ENCODE data around the gene SLC16A4.
"Not testable (repeated sequence)": the region's sequence is repeated elsewhere in the genome, so short reads cannot be mapped to it uniquely, and the experiment has no call there.

The SLC16A4 gene

DNA sequence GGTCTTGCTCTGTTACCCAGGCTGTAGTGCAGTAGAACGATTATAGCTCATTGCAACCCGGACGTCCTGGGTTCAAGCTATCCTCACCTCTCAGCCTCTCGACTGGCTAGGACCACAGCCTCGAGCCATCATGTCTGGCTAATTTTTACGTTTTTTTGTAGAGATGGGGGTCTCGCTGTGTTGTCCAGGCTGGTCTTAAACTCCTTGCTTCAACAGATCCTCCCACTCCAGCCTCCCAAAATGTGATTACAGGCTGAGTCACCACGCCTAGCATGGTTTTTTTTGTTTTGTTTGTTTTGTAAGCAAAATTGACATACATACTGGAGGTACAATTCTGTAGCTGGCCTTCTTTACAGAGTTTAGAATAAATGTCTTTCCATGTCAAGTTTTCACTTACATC, 17.7 kb upstream of the SLC16A4 start:
- no peak for DNase-seq

DNA sequence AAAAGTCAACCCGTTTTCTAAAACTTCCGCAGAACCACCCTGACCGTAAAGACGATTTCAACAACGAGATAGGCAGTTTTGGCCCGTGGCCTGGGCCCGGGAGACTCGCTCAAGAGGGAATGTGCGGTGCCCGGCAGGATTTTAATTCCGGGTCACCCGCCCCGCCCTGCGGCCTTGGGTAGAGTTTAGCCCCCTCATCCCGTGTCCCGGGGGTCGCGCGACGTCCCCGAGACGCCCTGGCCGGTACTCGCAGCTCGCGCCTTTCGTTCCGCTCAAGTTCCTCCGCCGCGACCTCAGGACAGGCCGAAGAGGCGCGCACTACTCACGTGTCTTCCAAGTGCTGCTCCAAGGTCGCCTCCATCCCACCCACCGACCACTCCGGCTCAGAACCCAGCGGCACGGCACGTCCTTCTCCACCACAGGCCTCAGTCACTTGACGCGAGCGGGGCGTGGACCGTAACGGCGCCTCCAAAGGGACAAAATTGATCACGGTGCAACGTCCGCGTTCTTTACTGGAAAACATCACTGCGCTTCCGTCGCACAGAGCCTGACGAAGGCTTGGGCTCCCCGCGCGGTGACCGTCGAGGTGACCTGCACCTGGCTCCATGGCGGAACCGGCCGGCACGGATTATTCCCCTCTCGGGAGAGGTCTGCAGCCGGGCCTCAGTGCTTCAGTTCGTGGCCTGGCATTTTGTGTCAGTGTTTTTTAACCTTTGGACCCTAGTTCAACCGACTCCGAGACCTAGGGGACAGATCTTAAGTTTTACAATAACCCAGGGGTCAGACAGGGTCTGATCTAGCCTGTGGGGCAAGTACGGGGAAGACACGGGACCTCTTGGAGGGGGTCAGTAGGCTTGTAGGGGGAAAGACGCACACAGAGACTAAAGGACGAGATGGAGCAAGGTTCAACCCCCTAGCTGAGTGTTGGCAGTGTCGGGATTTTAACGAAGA, 16.7 kb upstream of the SLC16A4 start, which contains the start of gene LAMTOR5:
Gene LAMTOR5 (minus strand): TSS at position 435 of the 951 bp plus-strand sequence. CDS start 74 bp downstream, at position 361.
- DNase-seq = peak; percentile 90

DNA sequence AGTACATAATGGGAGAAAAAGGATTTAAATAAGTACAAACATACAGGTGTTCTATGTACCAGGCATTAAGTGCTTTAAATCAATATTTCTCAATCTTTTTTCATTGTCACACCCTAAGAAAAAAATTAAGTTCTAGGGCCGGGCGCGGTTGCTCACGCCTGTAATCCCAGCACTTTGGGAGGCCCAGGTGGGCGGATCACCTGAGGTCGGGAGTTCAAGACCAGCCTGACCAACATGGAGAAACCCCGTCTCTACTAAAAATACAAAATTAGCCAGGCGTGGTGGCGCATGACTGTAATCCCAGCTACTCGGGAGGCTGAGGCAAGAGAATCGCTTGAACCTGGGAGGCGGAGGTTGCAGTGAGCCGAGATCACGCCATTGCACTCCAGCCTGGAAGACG, 15.6 kb upstream of the SLC16A4 start:
- not testable (repeated sequence) for DNase-seq

DNA sequence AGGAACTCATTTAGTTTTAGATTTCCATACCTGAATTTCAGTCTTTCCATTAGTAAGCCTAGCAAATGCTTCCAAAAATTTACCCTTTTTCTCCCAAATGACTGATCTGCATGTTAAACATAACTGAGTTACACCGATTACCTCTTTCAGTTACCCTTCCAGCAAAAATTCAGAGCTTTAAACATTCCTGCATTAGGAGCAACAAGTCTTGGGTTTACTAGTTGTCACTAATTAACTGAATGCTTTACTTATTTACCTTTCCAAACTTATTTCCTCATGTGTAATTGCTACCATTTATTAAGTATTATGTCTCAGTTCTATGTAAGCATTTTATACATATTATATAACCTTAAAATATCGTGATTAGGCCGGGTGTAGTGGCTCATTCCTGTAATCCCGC, 13.6 kb upstream of the SLC16A4 start:
- DNase-seq = no peak

DNA sequence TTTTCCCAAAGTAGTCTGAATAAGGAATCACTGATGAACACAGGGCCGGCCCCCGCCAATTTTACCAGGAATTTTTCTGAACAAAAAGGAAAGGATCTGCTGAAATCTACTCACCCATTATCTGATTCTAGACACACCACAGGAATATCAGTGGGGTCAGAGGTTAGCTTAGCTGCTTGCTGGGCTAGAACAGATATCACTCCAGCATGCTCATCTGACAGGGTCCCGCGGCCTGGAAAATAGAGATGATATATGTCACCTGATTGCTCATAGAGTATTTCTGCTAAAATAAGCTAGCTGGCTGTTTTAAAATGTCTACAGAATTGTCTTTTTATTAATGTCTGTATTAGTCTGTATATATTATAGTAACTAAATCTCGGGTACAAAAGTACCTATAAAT, 13.0 kb upstream of the SLC16A4 start:
- no peak for DNase-seq

DNA sequence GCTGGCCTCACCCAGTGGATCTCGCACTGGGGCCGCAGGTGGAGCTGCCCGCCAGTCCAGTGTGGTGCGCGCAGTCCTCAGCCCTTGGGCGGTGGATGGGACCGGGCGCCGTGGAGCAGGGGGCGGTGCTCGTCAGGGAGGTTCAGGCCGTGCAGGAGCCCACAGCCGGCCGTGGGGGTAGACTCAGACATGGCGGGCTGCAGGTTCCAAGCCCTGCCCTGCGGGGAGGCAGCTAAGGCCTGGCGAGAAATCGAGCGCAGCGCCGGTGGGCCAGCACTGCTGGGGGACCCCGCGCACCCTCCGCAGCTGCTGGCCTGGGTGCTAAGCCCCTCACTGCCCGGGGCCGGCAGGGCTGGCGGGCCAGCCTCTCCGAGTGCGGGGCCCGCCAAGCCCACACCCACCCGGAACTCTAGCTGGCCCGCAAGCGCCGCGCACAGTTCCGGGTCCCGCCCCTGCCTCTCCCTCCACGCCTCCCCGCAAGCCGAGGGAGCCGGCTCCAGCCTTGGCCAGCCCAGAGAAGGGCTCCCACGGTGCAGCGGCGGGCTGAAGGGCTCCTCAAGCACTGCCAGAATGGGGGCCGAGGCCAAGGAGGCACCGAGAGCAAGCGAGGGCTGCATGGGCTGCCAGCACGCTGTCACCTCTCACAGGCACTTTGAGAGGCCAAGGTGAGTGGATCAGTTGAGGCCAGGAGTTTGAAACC, 5.6 kb upstream of the SLC16A4 start:
- not testable (repeated sequence) for DNase-seq

DNA sequence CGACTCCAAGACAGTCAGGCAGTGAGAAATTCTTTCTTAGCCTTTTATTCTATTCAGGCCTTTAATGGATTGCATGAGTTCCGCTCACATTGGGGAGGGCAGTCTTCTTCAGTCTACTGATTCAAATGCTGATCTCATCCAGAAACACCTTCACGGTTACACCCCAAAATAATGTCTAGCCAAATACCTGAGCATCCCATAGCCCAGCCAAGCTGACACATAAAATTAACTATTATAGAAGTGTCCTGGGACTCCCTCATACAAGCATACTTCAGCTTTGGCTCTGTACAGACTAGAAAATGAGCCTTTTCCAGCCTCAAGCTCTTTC, 3.6 kb upstream of the SLC16A4 start:
- DNase-seq = no peak

DNA sequence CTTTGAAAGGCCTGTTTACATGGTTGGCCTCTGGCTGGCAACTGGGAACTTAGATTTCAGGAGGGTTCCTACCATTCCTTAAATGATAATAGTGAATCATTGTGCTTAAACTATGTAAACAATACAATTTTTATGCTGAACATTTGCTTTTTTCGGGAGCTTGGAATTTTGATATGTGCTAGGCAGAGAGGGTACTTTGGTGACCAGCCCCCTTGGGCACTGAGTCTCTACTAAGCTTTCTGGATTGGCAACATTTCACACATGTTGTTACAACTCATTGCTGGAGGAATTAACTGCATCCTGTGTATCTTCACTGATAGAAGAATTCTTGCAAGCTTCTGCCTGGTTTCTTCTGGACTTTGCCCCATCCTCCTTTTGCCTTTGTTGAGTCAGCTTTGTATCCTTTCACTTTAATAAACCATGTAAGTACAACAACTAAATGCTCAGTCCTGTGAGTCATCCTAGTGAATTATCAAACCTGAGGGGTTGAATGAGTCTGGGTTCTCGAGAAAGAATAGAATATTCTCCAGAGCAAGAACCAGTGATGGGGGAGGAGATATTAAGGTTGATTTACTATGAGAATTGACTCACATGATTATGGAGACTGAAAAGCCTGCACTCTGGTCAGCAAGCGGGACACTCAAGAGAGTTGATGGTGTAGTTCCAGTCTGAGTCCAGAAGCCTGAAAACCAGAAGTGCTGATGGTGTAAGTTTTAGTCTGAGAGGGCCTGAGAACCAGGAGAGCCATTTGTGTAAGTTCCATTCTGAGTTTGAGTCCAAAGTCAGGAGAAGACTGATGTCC, 3.1 kb upstream of the SLC16A4 start:
- DNase-seq = no peak

DNA sequence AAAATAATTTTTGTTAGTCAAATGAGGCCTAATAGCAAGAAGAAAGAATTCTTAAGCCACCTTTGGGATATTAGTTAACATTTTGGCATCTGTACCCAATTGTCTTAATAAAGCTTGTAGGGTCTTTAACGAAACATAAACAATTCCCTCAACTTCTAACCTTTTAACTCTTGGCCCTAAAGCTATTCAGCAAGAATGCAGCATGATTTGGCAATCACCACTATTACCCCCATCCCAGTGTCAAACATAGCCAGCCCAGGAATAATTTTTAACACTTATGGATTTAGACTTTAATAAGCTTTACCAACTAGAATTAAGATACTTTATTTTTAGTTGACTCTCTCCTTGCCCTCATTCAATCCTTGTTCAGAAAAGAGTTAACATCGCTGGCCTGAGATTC, 2.5 kb upstream of the SLC16A4 start:
- DNase-seq = no peak

DNA sequence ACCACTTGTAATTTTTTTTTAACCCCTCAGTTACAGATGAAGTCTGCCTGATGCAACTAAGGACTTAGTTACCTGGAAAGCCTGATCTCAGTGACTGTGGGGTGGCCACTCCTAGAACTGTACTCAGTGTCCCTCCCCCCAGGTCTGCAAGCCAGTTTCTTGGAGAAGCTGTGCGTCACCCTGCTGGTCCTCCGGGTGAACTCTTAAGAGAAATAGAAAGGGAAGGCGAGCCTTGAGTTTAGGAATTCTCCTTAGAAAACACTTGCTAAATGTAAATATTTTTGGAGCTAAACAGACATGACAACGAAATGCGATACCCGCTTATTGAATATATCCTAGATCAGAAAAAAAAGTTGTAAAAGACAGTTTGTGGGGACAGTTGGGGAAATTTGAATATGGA, 730 bp downstream of the SLC16A4 start:
- no peak for DNase-seq

DNA sequence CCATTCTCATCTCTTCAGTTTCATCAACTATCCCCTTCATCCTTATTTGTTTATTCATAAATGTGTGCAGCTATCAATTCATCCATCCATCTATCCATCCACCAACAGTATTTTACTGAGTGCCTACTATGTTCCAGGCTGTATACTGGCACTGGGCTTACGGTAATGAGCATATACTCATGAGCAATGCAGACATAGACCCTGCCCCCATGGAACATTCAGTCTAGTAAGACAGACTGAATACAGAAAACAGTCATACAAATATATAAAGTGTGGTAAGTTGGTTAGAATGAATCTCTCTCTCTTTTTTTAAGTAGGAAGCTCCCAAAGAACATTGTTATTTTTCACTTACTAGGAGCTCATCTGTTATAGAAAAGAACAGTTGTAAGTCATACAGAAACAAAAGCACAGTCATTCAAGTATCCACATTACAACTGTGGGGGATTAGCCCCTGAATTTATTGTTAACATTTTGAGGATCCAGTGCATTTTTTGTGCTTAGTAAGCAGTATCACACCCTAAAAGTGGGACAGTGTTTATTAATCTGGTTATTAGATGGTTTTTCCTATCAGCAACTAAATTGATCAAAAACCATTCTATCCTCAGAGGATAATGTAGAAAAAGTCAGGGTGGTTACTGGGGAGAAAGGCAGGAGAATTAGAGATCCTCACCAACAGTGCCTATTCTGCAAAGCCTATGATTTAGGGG, 3.6 kb downstream of the SLC16A4 start:
- DNase-seq = no peak

DNA sequence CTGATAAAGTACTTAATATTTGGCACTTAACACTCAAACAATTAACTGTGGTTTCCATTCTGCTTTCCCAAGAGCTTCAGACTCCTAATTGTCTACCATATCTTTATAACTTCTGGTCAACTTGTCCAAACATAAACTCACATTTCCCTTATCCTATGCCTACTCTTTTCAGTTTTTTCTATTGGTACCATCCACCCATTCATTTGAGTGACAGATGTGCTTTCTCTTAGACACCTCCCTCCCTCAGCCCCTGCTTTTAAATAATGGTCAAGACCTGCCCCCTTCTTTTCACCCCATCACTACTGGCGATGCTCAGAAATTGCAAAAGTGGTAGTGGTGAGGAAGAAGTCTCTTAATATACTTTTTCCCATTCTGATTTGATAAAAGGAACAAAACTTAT, 5.5 kb downstream of the SLC16A4 start:
- DNase-seq = no peak

DNA sequence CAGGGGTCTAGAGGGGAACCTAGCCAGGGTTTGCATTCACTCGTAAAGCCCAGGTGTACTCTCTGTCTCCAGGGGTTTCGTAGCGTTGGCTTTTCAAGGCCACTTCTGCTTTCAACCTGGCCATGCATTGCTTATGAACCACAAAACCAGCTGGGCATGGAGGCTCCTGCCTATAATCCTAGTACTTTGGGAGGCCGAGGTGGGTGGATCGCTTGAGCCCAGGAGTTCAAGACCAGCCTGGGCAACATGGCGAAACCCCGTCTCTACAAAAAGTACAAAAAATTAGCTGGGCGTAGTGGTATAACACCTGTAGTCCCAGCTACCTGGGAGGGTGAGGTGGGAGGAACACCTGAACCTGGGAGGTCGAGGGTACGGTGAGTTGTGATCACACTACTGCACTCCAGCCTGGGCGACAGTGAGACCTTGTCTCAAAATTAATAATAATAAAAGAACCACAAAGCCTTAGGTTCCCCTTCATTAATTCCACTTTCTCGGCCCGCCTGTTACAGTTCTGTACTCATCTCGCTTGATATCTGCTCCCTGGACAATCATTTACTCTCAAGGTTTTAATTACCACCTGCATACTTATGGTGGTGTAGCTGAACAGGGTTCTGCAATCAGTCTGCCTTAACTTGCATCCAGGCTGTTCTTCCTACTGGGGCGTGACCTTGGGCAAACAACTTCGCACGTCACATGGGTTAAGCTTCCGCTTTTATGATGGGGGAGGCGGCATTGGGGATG, 6.1 kb downstream of the SLC16A4 start:
- DNase-seq = no peak

DNA sequence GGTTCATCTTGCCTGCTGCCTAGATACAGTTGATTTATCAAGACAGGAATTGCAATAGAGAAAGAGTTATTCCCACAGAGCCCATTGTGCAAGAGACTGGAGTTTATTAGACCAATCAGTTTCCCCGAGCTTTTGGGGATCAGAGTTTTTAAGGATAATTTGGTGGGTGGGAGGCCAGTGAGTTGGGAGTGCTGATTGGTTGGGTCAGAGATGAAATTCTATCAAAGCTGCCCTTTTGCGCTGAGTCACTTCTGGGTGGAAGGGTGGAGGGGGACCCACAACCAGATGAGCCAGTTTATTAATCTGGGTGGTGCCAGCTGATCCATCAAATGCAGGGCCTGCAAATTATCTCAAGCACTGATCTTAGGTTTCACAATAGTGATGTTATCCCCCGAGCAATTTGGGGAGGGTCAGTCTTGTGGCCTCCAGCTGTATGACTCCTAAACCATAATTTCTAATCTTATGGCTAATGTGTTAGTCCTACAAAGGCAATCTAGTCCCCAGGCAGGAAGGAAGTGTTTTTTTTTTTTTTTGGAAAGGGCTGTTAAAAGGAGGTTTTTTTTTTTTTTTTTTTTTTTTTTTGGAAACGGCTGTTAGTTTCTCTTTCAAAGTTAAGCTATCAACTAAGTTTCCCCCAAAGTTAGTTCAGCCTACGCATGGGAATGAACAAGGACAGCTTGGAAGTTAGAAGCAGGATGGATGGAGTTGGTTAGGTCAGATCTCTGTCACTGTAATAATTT, 7.4 kb downstream of the SLC16A4 start:
- no peak for DNase-seq

DNA sequence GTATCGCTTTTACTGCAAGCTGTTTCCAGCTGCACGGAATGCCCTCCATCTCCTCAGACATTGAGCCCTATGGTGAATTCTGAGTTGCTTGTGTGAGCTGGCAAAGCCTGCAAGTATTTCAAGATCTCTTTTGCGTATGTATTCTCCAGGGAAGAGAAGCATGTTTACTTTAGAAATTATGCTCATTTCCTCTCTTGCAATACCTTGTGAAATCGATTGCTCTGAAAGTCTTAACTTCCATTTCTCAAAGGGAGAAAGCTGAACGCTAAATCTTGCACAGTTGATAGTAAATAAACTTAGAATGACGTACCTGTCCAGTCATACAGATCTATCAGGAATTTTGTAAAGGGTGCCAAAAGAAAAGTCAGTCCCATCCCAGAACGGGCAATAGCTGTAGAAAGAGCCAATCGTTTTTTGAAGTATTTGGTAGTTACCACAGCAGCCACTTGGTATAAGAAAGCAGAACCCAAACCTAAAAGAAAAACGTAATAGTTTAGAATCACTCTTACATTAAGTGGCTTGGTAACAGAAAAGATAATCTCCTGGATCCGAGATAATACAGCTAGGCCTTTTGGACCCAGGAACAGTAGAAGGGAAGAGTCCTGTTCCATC, 10.0 kb downstream of the SLC16A4 start:
- DNase-seq = no peak

DNA sequence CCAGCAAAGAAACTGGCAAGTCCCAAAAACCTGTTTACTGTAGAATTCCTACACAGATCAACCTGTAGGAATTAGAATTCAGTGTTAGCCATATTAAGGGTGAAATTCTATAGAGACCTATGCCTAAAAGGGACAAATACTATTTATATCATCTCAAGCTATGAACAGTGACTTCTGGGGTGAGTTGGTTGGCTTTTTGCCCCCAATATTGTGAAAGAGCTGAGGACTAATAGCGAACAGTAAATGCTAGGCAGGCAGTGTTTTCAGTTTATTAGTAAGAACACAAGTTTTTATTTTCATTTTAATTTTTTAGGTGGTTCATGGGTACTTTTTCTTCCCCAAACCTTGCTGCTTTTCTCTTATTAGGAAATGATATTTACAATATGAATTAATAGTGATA, 15.3 kb downstream of the SLC16A4 start:
- DNase-seq = no peak

DNA sequence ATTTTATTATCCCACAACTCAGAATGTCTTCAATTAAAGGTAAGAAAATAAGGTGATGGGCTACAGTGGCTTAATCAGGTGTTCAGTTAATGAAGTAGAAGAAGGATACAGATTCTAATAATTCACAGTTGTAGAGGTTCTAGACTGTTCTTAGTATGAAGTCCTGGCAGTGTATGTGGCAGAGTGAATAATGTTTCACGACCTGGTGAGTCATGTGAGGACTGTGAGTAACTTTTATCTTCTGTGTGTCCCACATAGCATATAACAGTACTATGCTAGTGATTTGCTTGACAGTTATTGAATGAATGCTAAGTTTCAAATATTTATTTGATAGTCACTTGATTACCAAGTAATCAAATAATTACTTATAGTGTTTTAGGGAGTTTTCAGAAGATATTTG, 20.0 kb downstream of the SLC16A4 start:
- no peak for DNase-seq

DNA sequence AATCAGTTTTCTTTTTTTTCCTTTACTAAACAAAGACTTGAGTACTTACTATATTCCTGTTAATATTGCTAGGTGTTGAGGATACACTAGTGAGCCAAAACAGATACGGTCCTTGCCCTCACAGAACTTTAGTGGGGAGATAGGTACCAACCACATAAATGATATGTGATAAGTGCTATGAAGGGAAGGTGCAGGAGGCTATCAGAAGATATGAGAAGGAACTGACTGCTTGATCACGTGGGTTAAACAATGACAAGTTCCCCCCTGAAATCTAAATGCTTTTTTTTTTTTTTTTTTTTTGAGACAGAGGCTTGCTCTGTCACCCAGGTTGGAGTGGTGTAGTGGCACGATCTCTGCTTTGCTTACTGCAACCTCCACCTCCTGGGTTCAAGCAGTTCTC, 26.6 kb downstream of the SLC16A4 start:
- DNase-seq = no peak

DNA sequence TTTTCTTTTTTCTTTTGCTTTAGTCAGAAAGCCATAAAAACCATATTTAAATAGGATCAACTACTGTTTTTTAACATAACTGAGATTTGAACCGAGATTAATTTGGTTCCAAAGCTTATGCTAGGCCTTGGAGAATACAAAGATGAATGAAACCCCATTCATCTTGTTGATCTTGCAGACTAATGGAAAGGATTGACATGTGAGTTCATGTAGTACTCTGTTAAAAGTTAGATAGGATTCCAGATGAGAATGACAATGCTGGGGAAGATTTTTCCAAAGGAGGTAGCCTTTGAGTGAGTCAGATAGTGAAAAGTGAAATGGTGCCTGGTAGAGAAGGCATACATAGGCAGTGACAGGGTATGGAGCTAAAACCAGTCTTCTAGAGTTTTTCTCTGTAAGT, 29.0 kb downstream of the SLC16A4 start:
- DNase-seq = no peak

DNA sequence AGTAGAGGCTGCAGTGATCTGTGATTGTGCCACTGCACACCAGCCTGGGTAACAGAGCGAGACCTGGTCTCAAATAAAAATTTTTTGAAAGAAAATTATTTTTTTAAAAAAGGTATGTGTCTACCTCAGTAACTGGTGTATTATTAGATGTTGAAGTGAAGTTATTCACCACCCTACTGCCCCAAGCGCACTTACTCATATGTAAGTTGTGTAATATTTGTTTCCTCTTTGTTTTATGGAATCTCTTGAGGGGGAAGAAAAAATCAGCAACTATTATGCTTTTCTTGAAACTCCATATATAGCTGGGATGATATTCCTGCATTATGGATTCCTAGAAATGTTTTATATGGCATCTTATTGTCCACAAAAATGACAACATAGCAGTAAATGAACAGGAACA, 30.4 kb downstream of the SLC16A4 start:
- DNase-seq = no peak

DNA sequence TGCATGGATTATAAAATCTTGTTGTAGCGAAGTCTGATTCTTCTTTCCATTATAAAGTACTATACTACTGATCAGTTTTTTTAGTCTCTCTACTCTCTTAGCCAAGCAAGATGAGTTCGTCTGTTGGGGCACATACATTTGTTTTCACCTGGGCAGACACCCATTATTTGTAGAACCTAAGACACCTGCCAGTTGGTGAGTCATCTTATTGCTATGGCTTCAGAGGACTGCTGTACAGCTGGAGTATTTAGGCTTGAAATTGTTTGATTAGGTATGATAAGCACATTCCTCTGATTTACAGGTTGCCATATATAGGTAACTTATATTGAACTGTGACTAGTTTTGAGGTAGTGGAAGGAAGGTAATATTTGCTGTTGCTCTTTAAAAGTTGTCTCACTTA, 34.4 kb downstream of the SLC16A4 start:
- no peak for DNase-seq
